UCSD-AML1 (cell line): ENCODE results near the gene MR1.

Experiments
- DNase-seq: peaks from one replicate; lab custom pipeline; 2025; ENCODE audit not compliant: unreplicated experiment; lab: John Stamatoyannopoulos, UW

Gene MR1

GRCh38 chr1:181062836-181063428 lies 29.1 kb downstream of the MR1 start:
- DNase-seq = peak; percentile 31

- no peak for DNase-seq
Measured at GRCh38 chr1:181064011-181064623, 30.3 kb downstream of the MR1 start.

- no peak for DNase-seq
Measured at GRCh38 chr1:181064702-181065101, 30.9 kb downstream of the MR1 start.

- no peak for DNase-seq
Measured at GRCh38 chr1:181073638-181074037, 39.9 kb downstream of the MR1 start.

DNA sequence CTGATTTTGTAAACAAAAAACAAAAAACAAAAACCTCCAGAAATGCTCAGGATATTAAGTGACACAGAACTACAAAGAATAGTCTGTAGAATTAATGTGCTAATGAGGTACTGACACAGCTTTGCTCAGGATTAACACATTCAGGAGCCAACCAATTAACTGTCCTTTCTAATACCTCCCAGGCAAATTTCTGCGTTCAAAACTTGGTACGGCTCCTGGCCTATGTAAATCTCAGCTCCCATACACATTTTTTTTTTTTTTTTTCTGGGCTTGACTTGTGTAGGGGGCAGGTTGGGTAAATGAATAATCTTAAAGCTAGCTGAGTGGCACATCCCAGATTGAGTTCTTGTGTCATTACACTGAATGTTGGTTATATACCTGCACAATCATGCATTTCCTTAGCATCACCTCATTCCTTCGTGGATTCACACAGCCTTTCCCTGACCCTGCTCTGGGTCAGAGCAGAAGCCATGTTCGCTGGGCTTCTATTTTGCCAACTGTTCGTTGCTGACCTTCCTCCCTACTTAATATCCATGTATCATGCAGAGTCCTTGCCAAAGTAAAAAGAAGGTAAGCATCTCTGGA lies 42.1 kb downstream of the MR1 start:
- no peak for DNase-seq

DNA sequence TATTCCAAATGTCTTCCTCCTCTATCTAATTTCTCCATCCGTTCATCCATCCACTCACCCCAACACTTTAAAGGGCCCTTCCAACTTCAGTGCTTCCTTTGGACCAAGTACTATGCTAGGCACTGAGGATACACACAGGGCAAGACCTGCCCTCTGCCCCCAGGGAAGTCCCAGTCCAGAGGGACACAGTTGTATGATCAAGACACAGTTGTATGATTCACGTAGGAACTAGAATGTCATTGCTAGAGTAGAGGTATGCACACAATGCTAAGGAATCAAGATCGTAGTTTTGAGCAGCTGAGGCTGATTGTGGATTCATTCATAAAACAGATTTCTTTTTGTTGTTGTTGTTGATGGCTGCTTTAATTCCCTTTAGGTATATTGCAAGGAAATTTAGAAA lies 43.1 kb downstream of the MR1 start:
- no peak for DNase-seq

- no peak for DNase-seq
Measured at GRCh38 chr1:181077576-181078242, 43.9 kb downstream of the MR1 start.

GRCh38 chr1:181079382-181079781 lies 45.6 kb downstream of the MR1 start:
- no peak for DNase-seq

GRCh38 chr1:181079920-181080319 lies 46.1 kb downstream of the MR1 start:
- no peak for DNase-seq

GRCh38 chr1:181080556-181080955 lies 46.8 kb downstream of the MR1 start:
- DNase-seq = no peak

- no peak for DNase-seq
Measured at GRCh38 chr1:181081395-181081794, 47.6 kb downstream of the MR1 start.

DNA sequence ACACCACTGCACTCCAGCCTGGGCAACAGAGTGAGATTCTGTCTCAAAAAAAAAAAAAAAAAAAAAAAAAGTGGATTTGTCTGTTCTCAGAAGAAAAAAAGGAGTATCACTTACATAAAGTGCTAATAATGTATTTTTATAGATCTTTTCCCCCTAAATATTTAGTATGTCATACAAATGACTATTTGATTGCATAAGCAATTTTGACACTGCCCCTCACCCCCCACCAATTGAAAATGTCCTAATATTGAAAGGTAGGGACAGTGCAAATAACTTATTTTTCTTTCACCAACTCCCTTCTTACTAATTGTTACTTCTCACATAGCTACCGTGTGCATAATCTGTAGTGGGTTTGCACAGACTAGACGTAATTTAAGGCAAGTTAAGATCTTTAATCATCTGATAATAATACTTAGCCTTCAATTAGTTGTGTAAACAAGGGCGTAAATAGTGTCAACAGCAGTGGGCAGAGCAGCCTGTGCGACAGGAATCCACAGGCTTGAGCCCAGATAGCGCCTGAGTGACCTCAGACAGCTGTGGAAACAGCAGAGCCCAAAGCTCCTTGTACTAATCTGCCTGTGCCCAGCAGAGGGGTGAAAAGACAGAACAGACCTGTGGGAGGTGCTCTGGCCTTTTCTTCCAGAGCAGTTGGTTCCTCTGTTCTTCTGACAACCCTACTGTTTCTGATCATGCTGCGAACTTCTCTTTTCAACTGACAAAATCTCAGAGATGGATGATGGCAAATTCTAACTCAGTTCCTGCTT lies 50.2 kb downstream of the MR1 start:
- peak; percentile 59 for DNase-seq

DNA sequence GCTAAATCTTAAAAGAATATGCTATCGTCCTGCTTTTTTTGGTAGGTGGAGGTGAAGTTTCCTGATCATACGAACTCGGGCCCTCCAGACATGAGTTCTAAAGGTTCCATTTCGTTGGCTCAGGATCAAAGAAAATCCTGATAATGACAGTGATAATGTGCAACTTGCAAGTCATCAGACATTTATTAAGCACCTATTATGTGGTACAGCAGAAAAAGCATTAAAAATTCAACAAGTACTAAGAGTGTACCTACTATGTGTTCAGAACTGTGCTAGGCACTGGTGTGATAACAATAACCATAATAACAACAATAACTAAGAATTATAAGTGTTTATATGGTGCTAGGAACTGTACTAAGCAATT lies 50.8 kb downstream of the MR1 start:
- DNase-seq = no peak

DNA sequence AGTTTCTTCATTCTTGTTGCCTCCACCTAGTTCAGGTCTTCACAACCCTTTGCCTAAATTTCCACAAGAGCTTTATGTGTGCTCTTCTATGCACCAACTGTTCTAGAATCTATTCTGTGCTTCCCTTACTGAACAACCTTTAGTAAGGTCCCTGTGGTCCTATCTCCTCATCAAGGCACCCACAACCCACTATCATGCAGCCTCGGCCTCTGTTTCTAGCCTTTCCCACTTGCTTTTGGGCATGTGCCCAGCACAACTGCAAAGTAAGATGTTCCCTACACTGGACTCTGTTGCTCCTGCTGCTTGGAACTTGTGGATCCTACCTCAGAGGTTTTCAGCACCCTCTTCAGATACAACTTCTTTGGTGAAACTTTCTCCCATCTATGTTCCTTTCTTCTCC lies 52.3 kb downstream of the MR1 start:
- no peak for DNase-seq

DNA sequence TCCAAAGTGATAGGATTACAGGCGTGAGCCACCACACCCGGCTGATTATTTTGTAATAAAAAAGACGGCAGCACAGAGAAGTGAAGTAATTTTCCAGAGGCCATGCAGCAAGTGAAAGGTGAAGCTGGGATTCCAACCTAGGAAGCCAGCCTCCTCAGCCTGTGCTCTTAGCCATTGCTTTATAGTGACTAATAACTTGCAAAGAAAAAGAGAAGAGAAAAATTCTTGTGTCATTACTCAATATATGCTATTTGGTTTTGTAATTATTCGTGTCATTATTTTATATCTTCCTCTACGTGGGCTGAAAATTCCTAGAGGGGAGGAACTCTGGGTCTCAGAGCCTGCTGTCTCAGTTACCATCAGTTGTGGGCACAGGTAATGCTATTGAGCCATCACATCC lies 53.1 kb downstream of the MR1 start:
- no peak for DNase-seq

DNA sequence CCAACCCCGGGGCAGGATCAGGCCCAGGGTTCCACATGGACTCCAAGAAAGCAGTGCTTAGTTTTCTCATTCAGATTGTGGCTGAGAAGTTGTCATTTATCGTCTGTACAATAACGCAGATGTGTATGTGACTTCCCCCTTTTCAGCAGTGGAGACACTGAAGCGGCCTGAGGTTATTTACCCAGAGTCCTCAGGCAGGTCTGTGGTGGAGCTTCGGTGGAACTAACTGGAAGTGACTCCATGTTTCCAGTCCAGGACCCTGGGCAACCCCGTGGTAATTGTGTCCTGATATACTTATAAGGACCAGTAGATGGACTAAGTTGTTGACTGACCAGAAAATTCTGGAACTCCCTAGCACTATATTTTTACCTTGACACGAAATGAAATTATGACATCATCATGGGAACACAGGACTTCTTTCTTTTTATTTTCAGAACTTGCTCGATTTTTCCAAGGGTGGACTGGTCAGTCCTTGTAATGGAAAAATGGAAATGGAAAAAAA lies 53.7 kb downstream of the MR1 start:
- peak; percentile 55 for DNase-seq

DNA sequence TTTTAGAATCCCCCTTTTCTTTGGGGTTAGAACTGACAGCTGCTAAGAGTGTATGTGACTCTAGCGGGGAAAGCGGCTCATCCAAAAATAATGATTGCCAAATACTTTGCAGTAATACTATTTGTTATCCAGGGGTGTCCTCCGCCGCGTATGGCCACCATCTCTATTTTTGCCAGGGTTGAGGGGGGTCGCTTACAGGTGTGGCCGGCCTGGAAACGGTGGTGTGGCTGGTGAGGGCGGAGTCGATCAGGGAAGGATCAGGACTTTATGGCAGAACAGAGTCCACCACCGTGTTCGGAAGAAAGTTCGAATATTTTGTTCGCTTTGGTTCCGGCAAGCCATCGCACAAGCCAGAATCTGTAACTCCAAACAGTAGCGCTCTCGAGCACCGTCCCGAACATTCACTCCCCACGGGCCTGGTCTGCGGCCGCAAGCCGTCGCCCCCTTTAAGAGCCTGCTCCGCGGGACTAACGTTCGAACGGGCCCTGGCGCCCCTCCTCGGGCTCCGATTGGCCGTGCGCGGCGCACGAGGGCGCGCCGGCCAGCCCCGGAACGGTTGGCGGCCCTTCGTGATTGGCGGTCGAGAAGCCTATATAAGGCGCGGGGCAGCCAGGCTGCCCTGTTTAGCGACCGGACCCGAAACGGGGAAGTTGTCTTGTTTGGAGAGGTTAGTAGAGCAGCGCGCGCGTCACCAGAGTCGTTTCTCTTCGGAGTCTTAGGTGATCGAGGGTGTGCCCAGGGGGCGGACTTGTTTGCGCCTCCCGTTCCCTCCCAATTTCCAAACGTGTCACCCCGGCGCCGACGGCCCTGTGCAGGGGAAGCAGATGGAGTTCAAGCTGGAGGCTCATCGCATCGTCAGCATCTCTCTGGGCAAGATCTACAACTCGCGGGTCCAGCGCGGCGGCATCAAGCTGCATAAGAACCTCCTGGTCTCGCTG lies 54.6 kb downstream of the MR1 start, which contains the start of gene IER5:
TSS of gene IER5 (plus strand) at position 622 of the 938 bp plus-strand sequence. CDS start at position 825, 203 bp downstream.
- peak; percentile 93 for DNase-seq

GRCh38 chr1:181089017-181089675 lies 55.4 kb downstream of the MR1 start:
- DNase-seq = peak; percentile 42

DNA sequence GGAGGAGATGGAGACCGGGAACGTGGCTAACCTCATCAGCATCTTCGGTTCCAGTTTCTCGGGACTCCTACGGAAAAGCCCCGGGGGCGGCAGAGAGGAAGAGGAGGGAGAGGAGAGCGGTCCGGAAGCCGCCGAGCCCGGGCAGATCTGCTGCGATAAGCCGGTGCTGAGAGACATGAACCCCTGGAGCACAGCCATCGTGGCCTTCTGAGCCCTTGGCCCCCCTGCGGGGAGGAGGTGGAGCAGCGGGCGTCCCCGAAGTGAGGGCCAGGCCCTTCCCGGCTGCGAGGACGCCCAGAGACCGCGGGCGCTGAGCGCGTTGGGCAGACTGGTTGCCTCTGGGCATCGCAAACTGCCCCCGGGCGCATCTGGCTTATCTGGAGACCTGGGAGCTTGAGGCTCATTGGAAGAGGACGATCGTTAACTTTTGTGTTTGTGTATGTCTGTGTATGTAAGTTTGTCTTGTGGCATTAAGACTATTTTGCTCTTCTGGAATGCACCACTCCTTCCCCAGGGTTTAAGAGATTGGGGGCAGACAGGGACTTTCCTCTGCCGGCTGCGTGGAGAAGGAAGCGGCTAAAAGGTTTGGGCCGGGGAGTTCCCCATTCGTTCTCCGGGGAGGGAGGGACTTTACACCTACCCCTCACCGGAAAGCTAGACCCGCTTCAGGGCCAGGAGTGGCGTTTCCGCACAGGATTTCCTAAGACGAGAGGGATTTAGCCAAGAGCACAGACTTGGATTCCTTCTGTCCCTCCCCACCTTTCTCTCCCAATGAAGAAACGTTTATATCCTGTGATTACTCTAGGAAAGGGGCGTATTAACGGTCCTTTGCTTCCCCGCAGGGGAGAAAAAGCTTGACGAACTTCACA lies 56.1 kb downstream of the MR1 start:
- DNase-seq = peak; percentile 72
